HG02885 (cell line): ENCODE results near the gene RAMAC.
"Not testable (repeated sequence)": the region's sequence is repeated elsewhere in the genome, so short reads cannot be mapped to it uniquely, and the experiment has no call there.

ENCODE experiments used
- ATAC-seq: cut with Tn5 transposase; IDR thresholded peaks from one replicate; pipeline ENCODE4 v1.9.1; 2021; ENCODE audit warnings: mild to moderate bottlenecking; ENCODE audit not compliant: unreplicated experiment, poor library complexity

The RAMAC gene

DNA sequence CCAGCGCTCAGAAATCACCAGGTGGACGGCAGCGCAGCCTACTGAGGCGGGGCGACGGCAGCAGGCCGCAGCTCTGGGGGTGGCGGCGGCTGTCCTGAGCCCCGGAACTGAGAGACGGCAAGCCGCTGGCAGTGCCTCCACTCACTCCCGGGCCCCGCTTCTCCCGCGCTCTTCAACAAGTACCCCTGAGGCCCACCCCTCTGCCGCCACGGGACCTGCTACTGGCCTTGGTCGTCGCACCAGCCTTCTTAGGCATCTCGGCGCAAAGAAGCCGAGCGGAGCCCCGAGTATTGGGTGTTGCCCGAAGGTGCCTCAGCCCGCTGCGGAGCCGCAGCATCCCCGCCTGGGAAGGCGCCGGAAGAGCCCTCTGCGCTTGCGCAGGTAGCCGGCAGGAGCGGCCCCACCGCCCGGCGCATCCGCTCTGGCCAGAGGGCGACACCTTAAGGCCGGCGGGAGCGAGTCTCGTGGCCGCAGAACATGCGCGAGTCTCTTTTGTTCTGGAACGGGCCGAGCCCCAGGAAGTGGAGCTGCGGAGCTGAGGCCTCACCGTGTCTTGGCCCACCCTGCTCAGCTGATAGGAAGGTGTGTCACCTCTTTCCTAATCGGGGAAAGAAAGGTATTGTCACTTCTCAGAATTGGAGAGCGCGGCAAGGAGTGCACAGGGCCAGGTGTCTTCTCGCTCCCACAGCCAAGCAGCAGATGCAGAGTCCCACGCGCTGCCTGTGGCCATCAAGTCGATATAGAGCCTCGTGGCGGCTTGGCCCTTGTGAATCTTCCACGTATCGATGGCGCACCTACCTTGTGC, 25.5 kb downstream of the RAMAC start, which contains the start of gene C15orf40:
C15orf40 (minus strand) TSS at position 369 of the 805 bp plus-strand sequence; CDS start at position 337, 32 bp downstream.
- ATAC-seq, result peak; percentile 88

DNA sequence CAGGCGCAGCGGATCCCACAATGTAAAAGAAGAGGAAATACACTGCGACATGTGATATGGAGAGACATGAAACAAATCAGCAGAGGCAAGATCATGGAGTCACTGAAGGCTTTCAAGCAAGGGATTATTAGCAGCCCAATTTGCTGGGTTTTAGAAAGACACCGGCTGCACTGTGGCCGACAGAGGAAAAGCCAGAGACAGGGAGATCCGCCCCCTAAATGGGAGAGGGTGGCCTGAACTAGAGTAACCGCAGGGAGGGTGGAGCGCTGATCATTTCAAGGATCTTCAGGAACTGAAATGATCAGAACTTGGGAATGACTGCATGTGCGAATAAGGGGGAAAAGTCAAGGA, 26.0 kb downstream of the RAMAC start:
- ATAC-seq, result no peak

DNA sequence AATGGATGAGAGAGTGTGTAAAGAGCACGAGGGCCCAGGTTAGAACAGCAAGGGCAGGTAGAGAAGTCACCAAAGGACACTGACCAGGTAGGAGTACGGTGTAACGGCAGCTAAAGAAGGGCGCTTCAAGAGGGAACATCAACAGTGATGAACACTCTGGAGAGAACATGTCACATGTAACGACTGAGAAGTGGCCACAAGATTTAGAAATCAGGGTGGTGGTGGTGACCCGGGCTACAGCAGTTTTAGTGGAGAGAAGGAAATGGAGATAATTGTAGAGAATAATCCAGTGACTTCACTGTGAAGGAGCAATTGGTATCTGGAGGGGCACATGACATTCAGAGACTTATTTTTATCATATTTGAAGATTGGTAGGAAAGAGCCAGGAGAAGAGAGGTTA, 26.6 kb downstream of the RAMAC start:
- ATAC-seq, result no peak

DNA sequence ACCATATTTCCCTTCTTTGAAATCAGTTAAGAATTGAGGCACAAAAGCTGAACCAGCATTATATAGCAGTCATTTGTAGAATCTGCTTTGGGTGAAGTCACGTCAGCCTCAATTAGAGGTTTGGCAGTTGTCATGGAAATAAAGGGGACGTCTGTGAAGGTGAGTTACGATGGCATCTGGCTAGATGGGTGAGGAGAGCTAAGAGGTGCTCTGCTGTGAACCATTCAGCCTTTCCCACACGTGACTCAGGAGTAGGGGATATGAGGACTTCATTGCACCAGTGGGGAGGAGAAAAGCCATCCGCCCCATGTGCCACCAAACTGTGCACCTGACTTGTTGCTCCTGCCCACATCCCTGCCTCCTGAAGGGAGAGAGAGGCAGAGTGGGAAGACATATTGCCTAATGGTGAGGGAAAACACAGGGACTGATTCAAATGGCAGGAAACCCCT, 28.2 kb downstream of the RAMAC start:
- ATAC-seq, result no peak

DNA sequence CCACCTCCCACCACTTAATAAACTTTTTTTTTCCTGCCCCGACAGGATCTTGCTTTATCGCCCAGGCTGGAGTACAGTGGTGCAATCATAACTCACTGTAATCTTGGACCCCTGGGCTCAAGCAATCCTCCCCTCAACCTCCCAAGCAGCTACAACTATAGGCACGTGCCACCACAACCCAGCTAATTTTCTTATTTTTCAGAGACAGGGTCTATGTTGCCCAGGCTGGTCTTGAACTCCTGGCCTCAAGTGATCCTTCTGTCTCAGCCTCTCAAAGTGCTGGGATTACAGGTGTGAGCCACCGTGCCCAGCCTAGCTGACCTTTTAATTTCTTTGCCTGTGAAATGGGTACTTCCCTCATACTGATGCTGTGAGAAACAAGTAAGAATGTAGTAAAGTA, 29.4 kb downstream of the RAMAC start:
- no peak for ATAC-seq

DNA sequence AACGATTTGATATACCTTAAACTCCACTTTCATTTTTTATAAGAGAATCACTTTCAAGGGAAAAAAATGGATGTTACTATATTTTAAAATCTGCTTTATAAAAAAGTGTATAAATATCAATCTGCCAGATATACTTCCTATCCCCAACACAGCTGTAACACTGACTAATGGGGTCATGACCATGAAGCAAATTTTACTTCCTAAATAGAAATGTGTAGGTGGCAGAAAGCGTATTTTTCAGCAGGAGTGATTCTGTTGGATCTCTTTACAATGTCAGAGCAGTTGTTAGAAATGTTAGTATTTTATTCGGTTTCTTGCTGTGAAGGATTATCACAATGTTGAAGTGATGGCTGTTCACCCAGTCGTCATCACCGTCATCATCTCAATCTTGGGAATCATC, 30.9 kb downstream of the RAMAC start:
- no peak for ATAC-seq

DNA sequence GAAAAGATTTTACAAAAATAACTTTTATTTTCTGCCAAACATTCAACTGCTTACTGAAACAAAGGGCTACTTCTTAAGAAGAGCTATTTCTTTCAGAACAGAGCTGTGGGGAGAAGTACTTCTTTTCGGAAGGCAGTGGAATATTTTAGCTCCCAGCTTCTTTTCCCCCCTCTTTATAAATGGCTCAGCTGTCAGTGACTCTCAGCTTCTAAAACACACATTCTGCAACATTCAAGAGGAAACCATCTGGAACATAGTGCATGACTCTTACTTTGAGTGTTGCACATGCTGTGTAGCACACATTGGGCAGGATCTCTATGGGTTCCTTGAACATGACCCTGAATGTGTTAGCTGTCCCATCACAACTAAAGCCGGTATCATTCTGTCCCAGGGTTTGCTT, 32.4 kb downstream of the RAMAC start:
- no peak for ATAC-seq

DNA sequence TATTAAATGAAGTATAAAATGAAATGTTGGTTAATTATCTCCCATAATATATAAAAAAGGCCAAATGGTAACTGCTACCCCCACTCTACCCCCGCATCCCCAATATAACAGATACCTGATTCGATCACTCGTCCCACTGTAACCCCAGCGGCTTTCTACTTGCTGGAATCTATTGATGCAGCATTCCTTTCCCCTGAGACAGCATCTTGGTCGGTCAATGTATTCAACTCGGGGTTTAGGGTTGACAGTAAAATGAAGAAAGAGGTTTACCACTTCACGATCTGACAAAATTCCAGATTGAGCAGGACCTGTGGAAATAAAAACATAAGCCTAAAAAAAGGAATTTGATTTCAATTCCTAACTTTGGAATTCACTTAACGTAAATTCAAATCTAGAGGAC, 44.0 kb downstream of the RAMAC start:
- no peak for ATAC-seq

DNA sequence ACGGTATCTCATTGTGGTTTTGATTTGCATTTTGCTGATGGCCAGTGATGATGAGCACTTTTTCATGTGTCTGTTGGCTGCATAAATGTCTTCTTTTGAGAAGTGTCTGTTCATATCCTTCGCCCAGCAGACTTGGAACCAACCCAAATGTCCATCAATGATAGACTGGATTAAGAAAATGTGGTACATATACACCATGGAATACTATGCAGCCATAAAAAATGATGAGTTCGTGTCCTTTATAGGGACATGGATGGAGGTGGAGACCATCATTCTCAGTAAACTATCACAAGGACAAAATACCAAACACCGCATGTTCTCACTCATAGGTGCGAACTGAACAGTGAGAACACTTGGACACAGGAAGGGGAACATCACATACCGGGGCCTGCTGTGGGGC, 45.2 kb downstream of the RAMAC start:
- not testable (repeated sequence) for ATAC-seq

DNA sequence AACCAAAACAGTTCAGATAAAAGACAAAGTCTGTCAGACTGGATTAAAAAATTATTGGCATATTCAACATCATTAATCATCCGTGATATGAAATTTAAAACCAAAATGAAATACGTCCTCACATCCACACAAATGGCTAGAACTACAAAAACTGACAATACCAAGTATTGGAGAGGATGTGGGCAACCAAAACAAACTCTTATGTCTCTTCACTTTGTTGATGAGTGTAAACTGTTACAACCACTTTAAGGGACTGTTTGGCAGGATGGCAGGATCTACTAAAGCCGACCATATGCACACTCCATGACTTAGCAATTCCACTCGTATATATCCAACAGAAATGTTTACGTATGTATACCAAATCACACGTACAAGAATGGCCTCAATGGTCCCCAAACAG, 50.2 kb downstream of the RAMAC start:
- ATAC-seq, result no peak

DNA sequence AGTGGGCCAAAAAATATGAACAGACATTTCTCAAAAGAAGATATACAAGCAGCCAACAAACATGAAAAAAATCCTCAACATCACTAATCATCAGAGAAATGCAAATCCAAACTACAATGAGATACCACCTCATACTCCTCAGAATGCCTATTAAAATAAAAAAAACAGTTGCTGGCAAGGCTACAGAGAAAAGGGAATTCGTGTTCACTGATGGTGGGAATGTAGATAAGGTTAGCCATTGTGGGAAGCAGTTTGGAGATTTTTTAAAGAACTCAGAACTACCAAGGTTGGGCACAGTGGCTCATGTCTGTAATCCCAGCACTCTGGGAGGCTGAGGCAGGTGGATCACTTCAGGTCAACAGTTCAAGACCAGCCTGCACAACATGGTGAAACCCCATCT, 53.2 kb downstream of the RAMAC start:
- no peak for ATAC-seq
